Measurements from ENCODE around the gene NUDT19. TPM values are rescaled to one million over a fixed set of nuclear protein-coding genes. Genes with fewer than 3 reads are reported as not detected.

Gene NUDT19
- total and polyA plus RNA-seq, 9 of the 15 experiments (the other 6 are each of a cell fraction or from before 2014, with no cell fraction given) = 9.6 to 38.6 (median 14.4) TPM

GRCh38 chr19:32691952-32692726 is 518 bp downstream of the NUDT19 start (continued):
- 0 out of 2 replicates have a peak, but pooled peaks have one; percentile 3 for TF ChIP-seq TCF7 (IDR thresholded peaks at IDR 0.05; ENCODE audit: borderline replicate concordance)
- no peak; the same call in 1 of the 2 replicates for TF ChIP-seq ZBTB17 (CRISPR knock-in tag; IDR thresholded peaks at IDR 0.05)
- TF ChIP-seq ZNF121 (CRISPR knock-in tag; conservative IDR thresholded peaks at IDR 0.05) = no peak
- no peak for TF ChIP-seq ZNF717 (CRISPR knock-in tag; IDR thresholded peaks at IDR 0.05)
- TF ChIP-seq LEF1 (IDR thresholded peaks at IDR 0.05) = no peak
- TF ChIP-seq PYGO2 (tag; IDR thresholded peaks at IDR 0.05) = no peak
- no peak for TF ChIP-seq ZNF263 (CRISPR knock-in tag; IDR thresholded peaks at IDR 0.05; ENCODE audit: borderline replicate concordance)
- TF ChIP-seq RAD21 (CRISPR knock-in tag; conservative IDR thresholded peaks at IDR 0.05 in 1 of 2, IDR thresholded peaks at IDR 0.05 in 1 of 2) = no peak
- no peak for TF ChIP-seq SAFB2 (IDR thresholded peaks at IDR 0.05; ENCODE audit: borderline replicate concordance, low read depth, low read length, severe bottlenecking)
- TF ChIP-seq EGR1 (conservative IDR thresholded peaks at IDR 0.05) = no peak; the same call in 1 of the 2 replicates
- TF ChIP-seq, protein P1, sequence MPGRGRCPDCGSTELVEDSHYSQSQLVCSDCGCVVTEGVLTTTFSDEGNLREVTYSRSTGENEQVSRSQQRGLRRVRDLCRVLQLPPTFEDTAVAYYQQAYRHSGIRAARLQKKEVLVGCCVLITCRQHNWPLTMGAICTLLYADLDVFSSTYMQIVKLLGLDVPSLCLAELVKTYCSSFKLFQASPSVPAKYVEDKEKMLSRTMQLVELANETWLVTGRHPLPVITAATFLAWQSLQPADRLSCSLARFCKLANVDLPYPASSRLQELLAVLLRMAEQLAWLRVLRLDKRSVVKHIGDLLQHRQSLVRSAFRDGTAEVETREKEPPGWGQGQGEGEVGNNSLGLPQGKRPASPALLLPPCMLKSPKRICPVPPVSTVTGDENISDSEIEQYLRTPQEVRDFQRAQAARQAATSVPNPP (IDR thresholded peaks at IDR 0.05; ENCODE audit: borderline replicate concordance, insufficient read depth, insufficient read length) = no peak
- no peak; the same call in 1 of the 2 replicates for TF ChIP-seq ZNF583 (CRISPR knock-in tag; IDR thresholded peaks at IDR 0.05)
- TF ChIP-seq, protein P2, sequence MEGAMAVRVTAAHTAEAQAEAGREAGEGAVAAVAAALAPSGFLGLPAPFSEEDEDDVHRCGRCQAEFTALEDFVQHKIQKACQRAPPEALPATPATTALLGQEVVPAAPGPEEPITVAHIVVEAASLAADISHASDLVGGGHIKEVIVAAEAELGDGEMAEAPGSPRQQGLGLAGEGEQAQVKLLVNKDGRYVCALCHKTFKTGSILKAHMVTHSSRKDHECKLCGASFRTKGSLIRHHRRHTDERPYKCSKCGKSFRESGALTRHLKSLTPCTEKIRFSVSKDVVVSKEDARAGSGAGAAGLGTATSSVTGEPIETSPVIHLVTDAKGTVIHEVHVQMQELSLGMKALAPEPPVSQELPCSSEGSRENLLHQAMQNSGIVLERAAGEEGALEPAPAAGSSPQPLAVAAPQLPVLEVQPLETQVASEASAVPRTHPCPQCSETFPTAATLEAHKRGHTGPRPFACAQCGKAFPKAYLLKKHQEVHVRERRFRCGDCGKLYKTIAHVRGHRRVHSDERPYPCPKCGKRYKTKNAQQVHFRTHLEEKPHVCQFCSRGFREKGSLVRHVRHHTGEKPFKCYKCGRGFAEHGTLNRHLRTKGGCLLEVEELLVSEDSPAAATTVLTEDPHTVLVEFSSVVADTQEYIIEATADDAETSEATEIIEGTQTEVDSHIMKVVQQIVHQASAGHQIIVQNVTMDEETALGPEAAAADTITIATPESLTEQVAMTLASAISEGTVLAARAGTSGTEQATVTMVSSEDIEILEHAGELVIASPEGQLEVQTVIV (CRISPR knock-in tag; IDR thresholded peaks at IDR 0.05; ENCODE audit: borderline replicate concordance) = no peak
- no peak for TF ChIP-seq CEBPG (CRISPR knock-in tag; IDR thresholded peaks at IDR 0.05)
- TF ChIP-seq CEBPG (tag; conservative IDR thresholded peaks at IDR 0.05 in 1 of 2, IDR thresholded peaks at IDR 0.05 in 1 of 2) = no peak
- TF ChIP-seq RBFOX2 (IDR thresholded peaks at IDR 0.05; ENCODE audit: low read depth, low read length) = peak; percentile 96
- peak; percentile 55 for TF ChIP-seq GABPB1 (CRISPR knock-in tag; IDR thresholded peaks at IDR 0.05)
- peak; percentile 57 for TF ChIP-seq ETV5 (CRISPR knock-in tag; IDR thresholded peaks at IDR 0.05; ENCODE audit: low read depth)
- TF ChIP-seq SNRNP70 (optimal IDR thresholded peaks at IDR 0.05; ENCODE audit: low read depth, low read length) = no peak
- TF ChIP-seq, protein P3, sequence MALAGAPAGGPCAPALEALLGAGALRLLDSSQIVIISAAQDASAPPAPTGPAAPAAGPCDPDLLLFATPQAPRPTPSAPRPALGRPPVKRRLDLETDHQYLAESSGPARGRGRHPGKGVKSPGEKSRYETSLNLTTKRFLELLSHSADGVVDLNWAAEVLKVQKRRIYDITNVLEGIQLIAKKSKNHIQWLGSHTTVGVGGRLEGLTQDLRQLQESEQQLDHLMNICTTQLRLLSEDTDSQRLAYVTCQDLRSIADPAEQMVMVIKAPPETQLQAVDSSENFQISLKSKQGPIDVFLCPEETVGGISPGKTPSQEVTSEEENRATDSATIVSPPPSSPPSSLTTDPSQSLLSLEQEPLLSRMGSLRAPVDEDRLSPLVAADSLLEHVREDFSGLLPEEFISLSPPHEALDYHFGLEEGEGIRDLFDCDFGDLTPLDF (CRISPR knock-in tag; IDR thresholded peaks at IDR 0.05) = no peak
- TF ChIP-seq, protein P4, sequence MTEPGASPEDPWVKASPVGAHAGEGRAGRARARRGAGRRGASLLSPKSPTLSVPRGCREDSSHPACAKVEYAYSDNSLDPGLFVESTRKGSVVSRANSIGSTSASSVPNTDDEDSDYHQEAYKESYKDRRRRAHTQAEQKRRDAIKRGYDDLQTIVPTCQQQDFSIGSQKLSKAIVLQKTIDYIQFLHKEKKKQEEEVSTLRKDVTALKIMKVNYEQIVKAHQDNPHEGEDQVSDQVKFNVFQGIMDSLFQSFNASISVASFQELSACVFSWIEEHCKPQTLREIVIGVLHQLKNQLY (CRISPR knock-in tag; conservative IDR thresholded peaks at IDR 0.05) = no peak

All from K562 (cell line).